MM.1S (cell line): ENCODE measurements around the gene CFAP61.

Experiments
- DNase-seq: peaks from one replicate; pipeline ENCODE4 v3.0.0-alpha.2; 2015
- H2AFZ ChIP-seq: fragments of 300-600 bp; sonication (generic); 2 replicates; pipeline ENCODE4 v1.6.0; 2016; ENCODE audit warnings: antibody characterized with exemption, low read length
- H3F3A ChIP-seq: fragments of 300-600 bp; sonication (generic); 2 replicates; pipeline ENCODE4 v1.6.1; 2016; ENCODE audit warnings: mild to moderate bottlenecking, antibody characterized with exemption, low read length, moderate library complexity, mixed read lengths; ENCODE audit not compliant: insufficient read depth
- H3K27ac ChIP-seq: fragments of 300-600 bp; sonication (generic); 2 replicates; pipeline ENCODE4 v1.5.1; 2016; ENCODE audit warnings: mild to moderate bottlenecking, low read length
- H3K27me3 ChIP-seq: fragments of 300-600 bp; sonication (generic); replicated peaks from 2 replicates; pipeline ENCODE4 v1.6.0; 2016; ENCODE audit warnings: low read length; ENCODE audit not compliant: insufficient read depth
- H3K36me3 ChIP-seq: fragments of 300-600 bp; sonication (generic); replicated peaks from 2 replicates; pipeline ENCODE4 v1.6.1; 2016; ENCODE audit warnings: mild to moderate bottlenecking, low read length, mixed read lengths; ENCODE audit not compliant: insufficient read depth
- H3K4me1 ChIP-seq: fragments of 300-600 bp; sonication (generic); 2 replicates; pipeline ENCODE4 v1.6.1; 2016; ENCODE audit warnings: low read length, mixed read lengths
- H3K4me2 ChIP-seq: fragments of 300-600 bp; sonication (generic); 2 replicates; pipeline ENCODE4 v1.6.0; 2016; ENCODE audit warnings: low read depth, low read length
- H3K4me3 ChIP-seq: fragments of 300-600 bp; sonication (generic); 2 replicates; pipeline ENCODE4 v1.5.1; 2016; ENCODE audit warnings: low read length, mixed read lengths
- H3K79me2 ChIP-seq: fragments of 300-600 bp; sonication (generic); 2 replicates; pipeline ENCODE4 v1.6.1; 2016; ENCODE audit warnings: mixed run types, low read length, mixed read lengths
- H3K9ac ChIP-seq: fragments of 300-600 bp; sonication (generic); 2 replicates; pipeline ENCODE4 v1.6.1; 2016; ENCODE audit warnings: low read length, mixed read lengths
- H3K9me2 ChIP-seq: fragments of 300-600 bp; sonication (generic); replicated peaks from 2 replicates; pipeline ENCODE4 v1.6.1; 2016; ENCODE audit warnings: mild to moderate bottlenecking, low read length, mixed read lengths; ENCODE audit not compliant: insufficient read depth
- H3K9me3 ChIP-seq: fragments of 300-600 bp; sonication (generic); replicated peaks from 2 replicates; pipeline ENCODE4 v1.6.1; 2016; ENCODE audit warnings: mild to moderate bottlenecking, low read length, mixed read lengths; ENCODE audit not compliant: insufficient read depth
- H4K20me1 ChIP-seq: fragments of 300-600 bp; sonication (generic); 2 replicates; pipeline ENCODE4 v1.6.1; 2016; ENCODE audit warnings: mild to moderate bottlenecking, low read length, moderate library complexity, mixed read lengths; ENCODE audit not compliant: insufficient read depth
- EZH2 ChIP-seq: fragments of 300-600 bp; sonication (generic); optimal IDR thresholded peaks from 2 replicates; pipeline ENCODE3; 2017; ENCODE audit warnings: low read depth, mild to moderate bottlenecking, antibody characterized with exemption, low read length, mixed read lengths
- EZH2phosphoT487 ChIP-seq: fragments of 300-600 bp; sonication (generic); IDR thresholded peaks from 2 replicates; pipeline ENCODE4 v1.6.1; 2018; ENCODE audit warnings: antibody characterized with exemption, low read length
- TF ChIP-seq, protein P1 (sequence below): fragments of 300-600 bp; sonication (generic); IDR thresholded peaks from 2 replicates; pipeline ENCODE4 v1.5.1; 2016; ENCODE audit warnings: antibody characterized with exemption, low read length, mixed read lengths

CFAP61 gene

DNA sequence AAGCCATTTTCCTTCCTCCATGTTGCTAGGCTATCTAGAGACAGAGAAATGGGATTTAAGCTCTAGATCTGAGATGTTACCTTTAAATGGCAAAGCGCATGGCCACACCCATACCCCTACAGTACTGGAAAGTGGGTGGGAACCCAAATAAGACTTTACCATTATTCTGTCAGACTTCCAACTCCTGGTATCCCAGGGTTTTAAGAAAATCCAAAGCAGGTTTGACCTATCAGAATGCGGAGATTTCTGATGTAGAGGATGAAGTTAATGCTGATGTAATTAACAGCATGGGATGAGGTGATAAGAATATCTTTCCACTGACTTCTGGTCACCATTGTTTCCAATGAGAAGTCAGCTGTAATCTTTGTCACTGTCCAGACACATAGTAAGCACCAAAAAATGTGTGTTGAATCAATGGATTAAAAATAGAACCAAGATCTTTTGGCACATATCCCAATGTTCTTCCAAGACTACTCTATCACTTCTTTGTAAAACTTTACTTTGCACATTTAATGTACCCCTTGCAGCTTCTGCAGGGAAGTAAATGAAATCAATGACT is 174.8 kb downstream of the CFAP61 start:
- no peaks in the 10 kb centered on the region for H4K20me1 ChIP-seq
- 0 out of 2 replicates have a peak, but pooled peaks cover 4% of the 10 kb centered on the region for H3F3A ChIP-seq
- H3K9me3 ChIP-seq = no peaks in the 10 kb centered on the region
- H3K36me3 ChIP-seq = no peaks in the 10 kb centered on the region
- no peaks in the 10 kb centered on the region for H3K27me3 ChIP-seq
- H3K79me2 ChIP-seq = no peaks in the 10 kb centered on the region
- no peak for DNase-seq
- H3K27ac ChIP-seq = no peak overlapping the region
- no peak overlapping the region for H3K4me2 ChIP-seq
- H2AFZ ChIP-seq = no peak overlapping the region
- no peak overlapping the region for H3K4me3 ChIP-seq
- H3K9ac ChIP-seq = no peak overlapping the region
- H3K4me1 ChIP-seq = peaks cover 29% of the 10 kb centered on the region
- H3K9me2 ChIP-seq = no peaks in the 10 kb centered on the region
- TF ChIP-seq EZH2phosphoT487 (no peak), EZH2 (no peak)
- TF ChIP-seq, protein P1, sequence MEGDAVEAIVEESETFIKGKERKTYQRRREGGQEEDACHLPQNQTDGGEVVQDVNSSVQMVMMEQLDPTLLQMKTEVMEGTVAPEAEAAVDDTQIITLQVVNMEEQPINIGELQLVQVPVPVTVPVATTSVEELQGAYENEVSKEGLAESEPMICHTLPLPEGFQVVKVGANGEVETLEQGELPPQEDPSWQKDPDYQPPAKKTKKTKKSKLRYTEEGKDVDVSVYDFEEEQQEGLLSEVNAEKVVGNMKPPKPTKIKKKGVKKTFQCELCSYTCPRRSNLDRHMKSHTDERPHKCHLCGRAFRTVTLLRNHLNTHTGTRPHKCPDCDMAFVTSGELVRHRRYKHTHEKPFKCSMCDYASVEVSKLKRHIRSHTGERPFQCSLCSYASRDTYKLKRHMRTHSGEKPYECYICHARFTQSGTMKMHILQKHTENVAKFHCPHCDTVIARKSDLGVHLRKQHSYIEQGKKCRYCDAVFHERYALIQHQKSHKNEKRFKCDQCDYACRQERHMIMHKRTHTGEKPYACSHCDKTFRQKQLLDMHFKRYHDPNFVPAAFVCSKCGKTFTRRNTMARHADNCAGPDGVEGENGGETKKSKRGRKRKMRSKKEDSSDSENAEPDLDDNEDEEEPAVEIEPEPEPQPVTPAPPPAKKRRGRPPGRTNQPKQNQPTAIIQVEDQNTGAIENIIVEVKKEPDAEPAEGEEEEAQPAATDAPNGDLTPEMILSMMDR = no peak

DNA sequence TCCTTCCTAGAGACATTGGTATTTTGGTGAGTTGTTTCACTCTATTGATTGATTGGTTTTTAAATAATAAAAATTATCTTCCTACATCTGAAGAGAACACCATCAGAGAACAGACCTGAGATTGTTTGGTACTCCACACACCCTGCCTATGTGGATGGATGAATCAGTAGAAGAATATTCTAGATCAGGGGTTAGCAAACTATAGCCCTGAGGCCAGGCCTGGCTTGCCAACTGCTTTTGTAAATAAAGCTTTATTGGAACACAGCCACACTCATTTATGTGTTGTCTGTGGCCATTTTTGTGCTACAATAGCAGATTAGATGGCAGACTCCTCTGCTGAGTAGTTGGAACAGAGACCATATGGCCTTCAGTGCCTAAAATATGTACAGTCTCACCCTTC is 176.0 kb downstream of the CFAP61 start:
- H2AFZ ChIP-seq = no peak overlapping the region
- no peaks in the 10 kb centered on the region for H3K27me3 ChIP-seq
- no peak overlapping the region for H3K27ac ChIP-seq
- peaks cover 11% of the 10 kb centered on the region for H3F3A ChIP-seq
- no peaks in the 10 kb centered on the region for H3K9me2 ChIP-seq
- H3K4me2 ChIP-seq = no peak overlapping the region
- no peaks in the 10 kb centered on the region for H4K20me1 ChIP-seq
- TF ChIP-seq EZH2phosphoT487 (no peak), EZH2 (no peak)
- TF ChIP-seq, protein P1 = no peak
- no peak overlapping the region for H3K4me3 ChIP-seq
- peaks cover 37% of the 10 kb centered on the region for H3K4me1 ChIP-seq
- no peaks in the 10 kb centered on the region for H3K79me2 ChIP-seq
- no peak for DNase-seq
- H3K9ac ChIP-seq = no peak overlapping the region
- no peaks in the 10 kb centered on the region for H3K9me3 ChIP-seq
- H3K36me3 ChIP-seq = no peaks in the 10 kb centered on the region

DNA sequence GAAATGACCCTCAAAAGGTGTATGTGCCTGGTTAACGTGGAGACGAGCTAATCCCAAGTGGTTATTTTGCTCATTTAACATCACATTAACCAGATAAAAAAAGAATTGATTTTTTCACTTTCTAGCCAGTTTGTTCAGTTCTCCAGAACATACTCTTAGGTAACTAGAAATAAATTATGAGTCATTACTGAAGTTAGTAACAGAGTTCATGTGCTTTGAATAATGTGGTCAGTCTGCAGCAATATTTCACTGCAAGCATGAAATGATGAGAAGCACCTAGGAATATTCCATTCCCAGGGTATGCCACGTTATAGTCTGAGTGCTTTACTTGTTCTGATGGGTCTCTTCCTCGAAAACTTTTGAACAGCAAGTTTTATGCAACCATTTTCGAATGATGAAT is 177.3 kb downstream of the CFAP61 start:
- no peaks in the 10 kb centered on the region for H3K79me2 ChIP-seq
- TF ChIP-seq, protein P1 = no peak
- TF ChIP-seq EZH2 = no peak

More for the DNA sequence above, 177.3 kb downstream of the CFAP61 start:
- DNase-seq = no peak
- no peak overlapping the region for H3K4me3 ChIP-seq
- H3K9me2 ChIP-seq = no peaks in the 10 kb centered on the region
- no peaks in the 10 kb centered on the region for H3K27me3 ChIP-seq
- peaks cover 49% of the 10 kb centered on the region for H3K4me1 ChIP-seq
- H4K20me1 ChIP-seq = no peaks in the 10 kb centered on the region
- H3K4me2 ChIP-seq = peak overlapping the region; percentile 20
- no peak overlapping the region; the same call in 1 of the 2 replicates for H2AFZ ChIP-seq
- peaks cover 15% of the 10 kb centered on the region for H3F3A ChIP-seq
- H3K9me3 ChIP-seq = no peaks in the 10 kb centered on the region
- H3K36me3 ChIP-seq = no peaks in the 10 kb centered on the region
- H3K27ac ChIP-seq = peak overlapping the region; percentile 55; the same call in 1 of the 2 replicates
- no peak overlapping the region for H3K9ac ChIP-seq
